ENCODE results near the gene NWD2. TPM values are rescaled to one million over a fixed set of nuclear protein-coding genes. Genes with fewer than 3 reads are reported as not detected.
"Not testable (repeated sequence)": the region's sequence is repeated elsewhere in the genome, so short reads cannot be mapped to it uniquely, and the experiment has no call there.

The NWD2 gene
- polyA plus RNA-seq, 1 donor: not detected

GRCh38 chr4:37393889-37394288 lies 149.3 kb downstream of the NWD2 start:
- no peak for DNase-seq (ENCODE audit: low read depth)

- no peak for DNase-seq (ENCODE audit: low read depth)
These were observed 153.0 kb downstream of the NWD2 start for GRCh38 chr4:37397505-37397904.

GRCh38 chr4:37400241-37400881 lies 155.8 kb downstream of the NWD2 start:
- no peak for DNase-seq (ENCODE audit: low read depth)

GRCh38 chr4:37407938-37408826 lies 163.6 kb downstream of the NWD2 start:
- not testable (repeated sequence) for DNase-seq (ENCODE audit: low read depth)

GRCh38 chr4:37413612-37414011 lies 169.1 kb downstream of the NWD2 start:
- DNase-seq (ENCODE audit: low read depth): not testable (repeated sequence)

GRCh38 chr4:37415845-37416369 lies 171.4 kb downstream of the NWD2 start:
- no peak for DNase-seq (ENCODE audit: low read depth)

GRCh38 chr4:37421614-37422013 lies 177.1 kb downstream of the NWD2 start:
- DNase-seq (ENCODE audit: low read depth): no peak

GRCh38 chr4:37422102-37422501 lies 177.6 kb downstream of the NWD2 start:
- no peak for DNase-seq (ENCODE audit: low read depth)

- DNase-seq (ENCODE audit: low read depth): no peak
These were observed 178.1 kb downstream of the NWD2 start for GRCh38 chr4:37422638-37423037.

- no peak for DNase-seq (ENCODE audit: low read depth)
These were observed 178.8 kb downstream of the NWD2 start for GRCh38 chr4:37423310-37423709.

- no peak for DNase-seq (ENCODE audit: low read depth)
These were observed 180.2 kb downstream of the NWD2 start for GRCh38 chr4:37424753-37425152.

GRCh38 chr4:37425857-37426256 lies 181.3 kb downstream of the NWD2 start:
- no peak for DNase-seq (ENCODE audit: low read depth)

- DNase-seq (ENCODE audit: low read depth): no peak
These were observed 182.7 kb downstream of the NWD2 start for GRCh38 chr4:37427193-37427592.

- no peak for DNase-seq (ENCODE audit: low read depth)
These were observed 185.4 kb downstream of the NWD2 start for GRCh38 chr4:37429906-37430305.

GRCh38 chr4:37430718-37431416 lies 186.3 kb downstream of the NWD2 start:
- no peak for DNase-seq (ENCODE audit: low read depth)

GRCh38 chr4:37431417-37431743 lies 186.8 kb downstream of the NWD2 start:
- no peak for DNase-seq (ENCODE audit: low read depth)

GRCh38 chr4:37434469-37434868 lies 189.9 kb downstream of the NWD2 start:
- no peak for DNase-seq (ENCODE audit: low read depth)

- no peak for DNase-seq (ENCODE audit: low read depth)
These were observed 192.0 kb downstream of the NWD2 start for GRCh38 chr4:37436546-37436945.

- DNase-seq (ENCODE audit: low read depth): no peak
These were observed 192.6 kb downstream of the NWD2 start for GRCh38 chr4:37437163-37437562.

- DNase-seq (ENCODE audit: low read depth): no peak
These were observed 194.2 kb downstream of the NWD2 start for GRCh38 chr4:37438564-37439279.

GRCh38 chr4:37439809-37440474 lies 195.4 kb downstream of the NWD2 start:
- DNase-seq (ENCODE audit: low read depth): no peak
